ENCODE measurements around the gene SLC66A1. TPM values are rescaled to one million over a fixed set of nuclear protein-coding genes. Genes with fewer than 3 reads are reported as not detected.
A peak's percentile ranks its signal among the peaks of the same experiment; 100 is the strongest.

The SLC66A1 gene
- total and polyA plus RNA-seq, 7 experiments from 2014 or later, result 1.3 to 8.4 (median 6.6) TPM

DNA sequence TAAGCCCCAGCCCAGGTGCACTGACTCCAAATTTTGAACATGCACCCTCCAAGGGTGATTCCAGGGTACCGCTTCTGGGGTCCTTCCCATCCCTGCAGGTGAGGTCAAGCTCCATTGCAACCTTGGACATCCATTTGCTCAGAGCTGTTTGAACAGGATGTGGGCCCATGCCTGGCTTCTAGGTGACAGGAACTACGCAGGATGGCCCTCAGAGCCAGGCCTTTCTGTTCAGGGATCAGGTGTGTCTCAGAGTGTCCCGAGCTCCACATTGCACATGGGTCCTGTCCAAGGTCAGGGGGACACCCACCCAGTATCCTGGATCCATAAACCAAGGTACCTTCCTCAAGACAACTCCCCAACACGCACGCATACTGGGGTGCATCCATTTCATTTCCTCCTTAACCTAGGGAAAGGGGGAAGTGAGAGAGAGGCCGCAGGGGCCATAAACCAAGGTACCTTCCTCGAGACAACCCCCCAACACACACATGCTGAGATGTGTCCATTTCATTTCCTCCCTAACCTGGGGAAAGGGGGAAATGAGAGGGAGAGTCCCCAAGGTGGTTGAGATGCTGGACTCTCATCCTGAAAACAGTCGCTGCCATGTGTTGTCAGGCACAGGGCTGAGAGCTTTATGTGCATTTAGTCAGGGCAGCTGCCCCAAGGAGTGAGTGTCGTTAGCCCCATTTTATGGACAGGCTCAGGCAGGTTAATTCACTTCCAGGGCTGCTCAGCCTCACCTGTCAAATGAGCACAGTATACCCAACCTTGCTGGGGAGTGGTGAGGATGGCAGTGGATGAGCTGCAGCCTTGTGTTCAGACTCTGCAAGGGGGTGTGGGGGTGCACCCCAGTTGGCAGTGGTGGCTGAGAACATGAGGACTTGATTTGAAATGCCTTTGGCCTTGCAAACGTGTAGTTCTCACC is 2.1 kb downstream of the SLC66A1 start:
- Mint-ChIP-seq H3K36me3 (peaks cover 0 to 21% (median 0%) of the 10 kb centered on the region in 5 donors), H3K4me3 (peak overlapping the region in 7 of 10 donors; percentile 17 to 93 (median 81)), H3K27me3 (no peaks in the 10 kb centered on the region), H3K9me3 (no peaks in the 10 kb centered on the region), H3K27ac (peak overlapping the region in 2 of 9 donors; percentile 13 to 54), H3K4me1 (peaks cover 25 to 42% (median 37%) of the 10 kb centered on the region in 7 donors)
- no peak overlapping the region for H3K27ac ChIP-seq (ENCODE audit: low read depth, low read length)
- H3K36me3 ChIP-seq (ENCODE audit: control insufficient read depth in 2 of 3, insufficient read depth in 3 of 3, low read length in 3 of 3), result no peaks in the 10 kb centered on the region
- no peaks in the 10 kb centered on the region for H3K9me3 ChIP-seq (ENCODE audit: control insufficient read depth in 2 of 3, low read length in 3 of 3)
- no peaks in the 10 kb centered on the region for H3K27me3 ChIP-seq (ENCODE audit: control insufficient read depth in 2 of 2, insufficient read depth in 2 of 2, low read length in 2 of 2)
- DNase-seq (peak in 1 of 9 donors; percentile 16), ATAC-seq (no peak)
- H3K4me1 ChIP-seq (ENCODE audit: control insufficient read depth in 2 of 2, insufficient read depth in 2 of 2, low read length in 2 of 2), result peaks cover 16 to 17% of the 10 kb centered on the region in 2 donors
- POLR2A ChIA-PET, result no interaction called here
- no peak overlapping the region for H3K4me3 ChIP-seq (ENCODE audit: low read length)
- intact Hi-C loops (cut with micrococcal nuclease), result loop anchor here (2.0 to 10.0 kb wide), 3 partner anchors 27 to 331 kb away; partner anchors contain the start of genes NBL1 (in 1 of the 2) and UBR4 (in 1 of the 2)
- CTCF ChIA-PET, result no interaction called here

DNA sequence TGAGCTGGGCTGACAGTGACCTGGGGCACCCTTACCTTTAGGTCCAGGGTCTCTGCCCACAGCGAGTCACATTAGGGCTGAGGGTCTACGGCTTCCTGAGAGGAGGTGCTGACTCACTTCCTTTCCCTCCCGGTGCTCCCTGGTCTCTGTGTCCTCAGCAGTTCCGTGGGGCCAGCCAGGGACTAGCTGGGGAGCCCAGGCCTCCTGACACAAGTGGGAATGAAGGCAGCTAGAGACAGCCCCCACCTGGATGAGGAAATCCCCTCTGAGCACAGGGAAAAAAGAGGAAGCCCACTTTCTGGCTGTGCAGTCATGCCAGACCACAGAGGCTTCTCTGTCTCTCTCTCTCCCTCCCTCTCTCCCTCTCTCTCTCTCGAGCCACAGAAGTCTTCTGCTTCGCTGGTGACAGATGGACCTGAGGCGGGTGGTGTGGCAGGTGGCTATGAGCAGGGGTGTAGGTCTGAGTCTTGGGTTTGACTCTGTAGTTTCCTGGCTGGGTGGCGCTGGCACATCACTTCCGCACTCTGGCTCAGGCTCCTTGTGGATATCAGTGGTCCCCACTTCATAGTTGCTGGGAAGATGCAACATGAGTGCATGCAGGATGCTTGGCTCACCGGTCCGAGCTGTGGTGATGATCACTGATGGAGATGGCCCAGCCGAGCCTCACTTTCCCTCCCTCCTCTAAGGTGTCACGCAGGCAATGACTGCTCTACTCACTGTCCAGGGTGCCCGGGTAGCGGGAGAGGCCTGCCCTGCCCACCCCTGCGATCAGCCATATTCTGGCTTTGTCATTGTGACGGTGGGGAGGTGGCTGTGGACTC is 3.5 kb downstream of the SLC66A1 start:
- Mint-ChIP-seq H3K4me3 (peak overlapping the region in 2 of 10 donors; percentile 13 to 39), H3K27me3 (no peaks in the 10 kb centered on the region), H3K4me1 (peaks cover 25 to 36% (median 29%) of the 10 kb centered on the region in 7 donors), H3K27ac (peak overlapping the region in 1 of 9 donors; percentile 53), H3K36me3 (peaks cover 0 to 21% (median 0%) of the 10 kb centered on the region in 5 donors), H3K9me3 (no peaks in the 10 kb centered on the region)
- H3K4me1 ChIP-seq (ENCODE audit: control insufficient read depth in 2 of 2, insufficient read depth in 2 of 2, low read length in 2 of 2), result peaks cover 16 to 17% of the 10 kb centered on the region in 2 donors
- DNase-seq (no peak), ATAC-seq (no peak)
- no peak overlapping the region for H3K27ac ChIP-seq (ENCODE audit: low read depth, low read length)
- intact Hi-C loops (cut with micrococcal nuclease), result loop anchor here in 1 of 2 donors (10.0 kb wide), 1 partner anchor 329 kb away; the partner anchor contains the start of gene NBL1
- no peaks in the 10 kb centered on the region for H3K36me3 ChIP-seq (ENCODE audit: control insufficient read depth in 2 of 3, insufficient read depth in 3 of 3, low read length in 3 of 3)
- ChIA-PET CTCF (no interaction called here), POLR2A (no interaction called here)
- no peak overlapping the region for H3K4me3 ChIP-seq (ENCODE audit: low read length)
- H3K9me3 ChIP-seq (ENCODE audit: control insufficient read depth in 2 of 3, low read length in 3 of 3), result no peaks in the 10 kb centered on the region
- no peaks in the 10 kb centered on the region for H3K27me3 ChIP-seq (ENCODE audit: control insufficient read depth in 2 of 2, insufficient read depth in 2 of 2, low read length in 2 of 2)

GRCh38 chr1:19317126-19317910 is 5.2 kb downstream of the SLC66A1 start:
- Histone ChIP-seq H3K27ac (ENCODE audit: low read depth, low read length) (no peak overlapping the region), H3K27me3 (ENCODE audit: control insufficient read depth in 2 of 2, insufficient read depth in 2 of 2, low read length in 2 of 2) (no peaks in the 10 kb centered on the region), H3K36me3 (ENCODE audit: control insufficient read depth in 2 of 3, insufficient read depth in 3 of 3, low read length in 3 of 3) (no peaks in the 10 kb centered on the region), H3K9me3 (ENCODE audit: control insufficient read depth in 2 of 3, low read length in 3 of 3) (no peaks in the 10 kb centered on the region), H3K4me3 (ENCODE audit: low read length) (no peak overlapping the region), H3K4me1 (ENCODE audit: control insufficient read depth in 2 of 2, insufficient read depth in 2 of 2, low read length in 2 of 2) (peaks cover 11% of the 10 kb centered on the region in 2 donors)
- ChIA-PET POLR2A (no interaction called here), CTCF (no interaction called here)
- intact Hi-C loops (cut with micrococcal nuclease), result loop anchor here in 1 of 2 donors (10.0 kb wide), 1 partner anchor 327 kb away; the partner anchor contains the start of gene NBL1
- H3K36me3 Mint-ChIP-seq, result peaks cover 0 to 27% (median 5%) of the 10 kb centered on the region in 5 donors
- H3K4me1 Mint-ChIP-seq, result peaks cover 17 to 28% (median 21%) of the 10 kb centered on the region in 7 donors
- H3K27ac Mint-ChIP-seq, result peak overlapping the region in 1 of 9 donors; percentile 25
- no peak for DNase-seq
- no peaks in the 10 kb centered on the region for H3K27me3 Mint-ChIP-seq
- H3K9me3 Mint-ChIP-seq, result no peaks in the 10 kb centered on the region
- no peak for ATAC-seq
- no peak overlapping the region for H3K4me3 Mint-ChIP-seq

- intact Hi-C loops (cut with micrococcal nuclease), result loop anchor here in 1 of 2 donors (10.0 kb wide), 1 partner anchor 326 kb away; the partner anchor contains the start of gene NBL1
These were observed 7.1 kb downstream of the SLC66A1 start for GRCh38 chr1:19319196-19319595.

DNA sequence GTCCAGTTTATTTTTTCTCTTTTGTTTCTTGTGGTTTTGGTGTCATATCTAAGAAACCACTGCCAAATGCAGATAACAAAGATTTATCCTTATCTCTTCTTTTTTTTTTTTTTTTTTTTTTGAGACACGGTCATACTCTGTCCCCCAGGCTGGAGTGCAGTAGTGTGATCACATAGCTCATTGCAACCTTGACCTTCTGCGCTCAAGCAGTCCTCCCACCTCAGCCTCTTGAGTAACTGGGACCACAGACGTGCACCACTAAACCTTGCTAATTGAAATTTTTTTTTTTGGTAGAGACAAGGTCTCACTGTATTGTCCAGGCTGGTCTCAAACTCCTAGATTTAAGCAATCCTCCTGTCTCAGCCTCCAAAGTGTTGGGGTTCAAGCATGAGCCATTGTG is 8.9 kb downstream of the SLC66A1 start:
- Histone ChIP-seq H3K4me3 (ENCODE audit: low read length) (no peak overlapping the region), H3K27me3 (ENCODE audit: control insufficient read depth in 2 of 2, insufficient read depth in 2 of 2, low read length in 2 of 2) (no peaks in the 10 kb centered on the region), H3K27ac (ENCODE audit: low read depth, low read length) (no peak overlapping the region), H3K36me3 (ENCODE audit: control insufficient read depth in 2 of 3, insufficient read depth in 3 of 3, low read length in 3 of 3) (peaks cover 0 to 20% (median 0%) of the 10 kb centered on the region in 3 experiments), H3K4me1 (ENCODE audit: control insufficient read depth in 2 of 2, insufficient read depth in 2 of 2, low read length in 2 of 2) (no peaks in the 10 kb centered on the region), H3K9me3 (ENCODE audit: control insufficient read depth in 2 of 3, low read length in 3 of 3) (no peaks in the 10 kb centered on the region)
- H3K4me3 Mint-ChIP-seq, result peak overlapping the region in 1 of 10 donors; percentile 39
- H3K36me3 Mint-ChIP-seq, result peaks cover 0 to 32% (median 11%) of the 10 kb centered on the region in 5 donors
- peaks cover under 1 to 17% (median 3%) of the 10 kb centered on the region in 7 donors for H3K4me1 Mint-ChIP-seq
- DNase-seq (no peak), ATAC-seq (no peak)
- POLR2A ChIA-PET, result interaction anchor here (0.6 kb wide), 1 partner anchor 286 kb away, joined by 3 read pairs; no protein-coding TSS in a partner anchor
- intact Hi-C loops (cut with micrococcal nuclease), result no loop called here
- H3K27ac Mint-ChIP-seq, result peak overlapping the region in 1 of 9 donors; percentile 13
- no peaks in the 10 kb centered on the region for H3K9me3 Mint-ChIP-seq
- CTCF ChIA-PET, result interaction anchor here (0.7 kb wide), 1 partner anchor 227 kb away, joined by 3 read pairs; no protein-coding TSS in a partner anchor
- no peaks in the 10 kb centered on the region for H3K27me3 Mint-ChIP-seq

More at GRCh38 chr1:19319196-19319595, 7.1 kb downstream of the SLC66A1 start:
- Mint-ChIP-seq H3K36me3 (peaks cover 0 to 32% (median 11%) of the 10 kb centered on the region in 5 donors), H3K27ac (peak overlapping the region in 1 of 9 donors; percentile 7), H3K4me3 (no peak overlapping the region), H3K4me1 (peaks cover 6 to 18% (median 10%) of the 10 kb centered on the region in 7 donors), H3K27me3 (no peaks in the 10 kb centered on the region), H3K9me3 (no peaks in the 10 kb centered on the region)
- DNase-seq (no peak), ATAC-seq (no peak)
- ChIA-PET POLR2A (no interaction called here), CTCF (no interaction called here)
- no peaks in the 10 kb centered on the region for H3K27me3 ChIP-seq (ENCODE audit: control insufficient read depth in 2 of 2, insufficient read depth in 2 of 2, low read length in 2 of 2)
- no peaks in the 10 kb centered on the region for H3K4me1 ChIP-seq (ENCODE audit: control insufficient read depth in 2 of 2, insufficient read depth in 2 of 2, low read length in 2 of 2)
- H3K9me3 ChIP-seq (ENCODE audit: control insufficient read depth in 2 of 3, low read length in 3 of 3), result no peaks in the 10 kb centered on the region
- H3K27ac ChIP-seq (ENCODE audit: low read depth, low read length), result no peak overlapping the region
- H3K36me3 ChIP-seq (ENCODE audit: control insufficient read depth in 2 of 3, insufficient read depth in 3 of 3, low read length in 3 of 3), result peaks cover 0 to 7% (median 0%) of the 10 kb centered on the region in 3 experiments
- no peak overlapping the region for H3K4me3 ChIP-seq (ENCODE audit: low read length)
